GM21526 (cell line): ENCODE data around the gene CDK14.

Experiments
- ATAC-seq: cut with Tn5 transposase; IDR thresholded peaks from one replicate; pipeline ENCODE4 v1.9.1; 2021; ENCODE audit warnings: moderate library complexity; ENCODE audit not compliant: unreplicated experiment, low FRiP score

Gene CDK14

GRCh38 chr7:90677486-90678404 lies 81.6 kb downstream of the CDK14 start:
- no peak for ATAC-seq

GRCh38 chr7:90678986-90679385 lies 82.9 kb downstream of the CDK14 start:
- ATAC-seq, result no peak

- no peak for ATAC-seq
Observed at GRCh38 chr7:90680484-90680883, 84.4 kb downstream of the CDK14 start.

- no peak for ATAC-seq
Observed at GRCh38 chr7:90681336-90682022, 85.4 kb downstream of the CDK14 start.

GRCh38 chr7:90686146-90686545 lies 90.0 kb downstream of the CDK14 start:
- ATAC-seq, result no peak

GRCh38 chr7:90688810-90689209 lies 92.7 kb downstream of the CDK14 start:
- ATAC-seq, result no peak

- no peak for ATAC-seq
Observed at GRCh38 chr7:90689260-90689659, 93.1 kb downstream of the CDK14 start.

- ATAC-seq, result peak; percentile 75
Observed at GRCh38 chr7:90690159-90690858, 94.2 kb downstream of the CDK14 start.

GRCh38 chr7:90692396-90692795 lies 96.3 kb downstream of the CDK14 start:
- no peak for ATAC-seq

GRCh38 chr7:90692947-90693346 lies 96.8 kb downstream of the CDK14 start:
- ATAC-seq, result no peak

- no peak for ATAC-seq
Observed at GRCh38 chr7:90693939-90694338, 97.8 kb downstream of the CDK14 start.

- no peak for ATAC-seq
Observed at GRCh38 chr7:90698616-90699015, 102.5 kb downstream of the CDK14 start.

- no peak for ATAC-seq
Observed at GRCh38 chr7:90701021-90701420, 104.9 kb downstream of the CDK14 start.

GRCh38 chr7:90701771-90702170 lies 105.7 kb downstream of the CDK14 start:
- no peak for ATAC-seq

- no peak for ATAC-seq
Observed at GRCh38 chr7:90705391-90706071, 109.4 kb downstream of the CDK14 start.

- ATAC-seq, result no peak
Observed at GRCh38 chr7:90706072-90706716, 110.1 kb downstream of the CDK14 start.

GRCh38 chr7:90708841-90709317 lies 112.8 kb downstream of the CDK14 start:
- peak; percentile 70 for ATAC-seq

GRCh38 chr7:90709501-90710465 lies 113.7 kb downstream of the CDK14 start:
- peak; percentile 45 for ATAC-seq

- no peak for ATAC-seq
Observed at GRCh38 chr7:90710466-90710850, 114.3 kb downstream of the CDK14 start.
